Measurements from ENCODE around the gene ANOS1.

The ANOS1 gene

DNA sequence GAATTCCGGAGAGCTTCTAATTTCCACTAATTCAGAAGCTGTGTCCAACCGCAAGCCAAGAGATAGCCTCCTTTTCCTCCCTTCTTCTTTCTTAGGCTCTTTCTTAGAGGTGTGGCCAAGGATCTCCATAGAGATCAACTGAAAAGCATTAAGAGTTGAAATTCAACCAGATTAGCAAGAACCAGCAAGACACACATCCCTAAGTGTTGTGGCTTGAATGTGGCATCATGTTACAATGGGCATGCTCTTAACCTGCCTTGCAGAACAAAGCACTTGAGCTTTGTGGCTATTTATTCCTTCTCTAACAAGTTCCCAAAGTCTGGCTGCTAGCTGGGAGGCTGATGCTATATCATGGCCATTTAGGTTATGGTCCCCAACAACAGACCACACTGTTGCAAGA lies 10.4 kb downstream of the ANOS1 start:
- ATAC-seq = no peak
- TF ChIP-seq ESRRG (CRISPR knock-in tag; IDR thresholded peaks at IDR 0.05) (no peak), TCF4 (CRISPR knock-in tag; IDR thresholded peaks at IDR 0.05; ENCODE audit: borderline replicate concordance) (no peak), ZNF8 (CRISPR knock-in tag; IDR thresholded peaks at IDR 0.05) (no peak), ZNF565 (CRISPR knock-in tag; conservative IDR thresholded peaks at IDR 0.05; ENCODE audit: low read depth) (no peak), RARB (CRISPR knock-in tag; IDR thresholded peaks at IDR 0.05) (no peak), ZFP30 (CRISPR knock-in tag; IDR thresholded peaks at IDR 0.05) (no peak), CSDC2 (CRISPR knock-in tag; IDR thresholded peaks at IDR 0.05) (no peak), TOX (CRISPR knock-in tag; IDR thresholded peaks at IDR 0.05; ENCODE audit: borderline replicate concordance) (no peak)
- TF ChIP-seq, protein P1, sequence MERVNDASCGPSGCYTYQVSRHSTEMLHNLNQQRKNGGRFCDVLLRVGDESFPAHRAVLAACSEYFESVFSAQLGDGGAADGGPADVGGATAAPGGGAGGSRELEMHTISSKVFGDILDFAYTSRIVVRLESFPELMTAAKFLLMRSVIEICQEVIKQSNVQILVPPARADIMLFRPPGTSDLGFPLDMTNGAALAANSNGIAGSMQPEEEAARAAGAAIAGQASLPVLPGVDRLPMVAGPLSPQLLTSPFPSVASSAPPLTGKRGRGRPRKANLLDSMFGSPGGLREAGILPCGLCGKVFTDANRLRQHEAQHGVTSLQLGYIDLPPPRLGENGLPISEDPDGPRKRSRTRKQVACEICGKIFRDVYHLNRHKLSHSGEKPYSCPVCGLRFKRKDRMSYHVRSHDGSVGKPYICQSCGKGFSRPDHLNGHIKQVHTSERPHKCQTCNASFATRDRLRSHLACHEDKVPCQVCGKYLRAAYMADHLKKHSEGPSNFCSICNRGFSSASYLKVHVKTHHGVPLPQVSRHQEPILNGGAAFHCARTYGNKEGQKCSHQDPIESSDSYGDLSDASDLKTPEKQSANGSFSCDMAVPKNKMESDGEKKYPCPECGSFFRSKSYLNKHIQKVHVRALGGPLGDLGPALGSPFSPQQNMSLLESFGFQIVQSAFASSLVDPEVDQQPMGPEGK (CRISPR knock-in tag; IDR thresholded peaks at IDR 0.05; ENCODE audit: borderline replicate concordance) = no peak
- TF ChIP-seq, protein P2, sequence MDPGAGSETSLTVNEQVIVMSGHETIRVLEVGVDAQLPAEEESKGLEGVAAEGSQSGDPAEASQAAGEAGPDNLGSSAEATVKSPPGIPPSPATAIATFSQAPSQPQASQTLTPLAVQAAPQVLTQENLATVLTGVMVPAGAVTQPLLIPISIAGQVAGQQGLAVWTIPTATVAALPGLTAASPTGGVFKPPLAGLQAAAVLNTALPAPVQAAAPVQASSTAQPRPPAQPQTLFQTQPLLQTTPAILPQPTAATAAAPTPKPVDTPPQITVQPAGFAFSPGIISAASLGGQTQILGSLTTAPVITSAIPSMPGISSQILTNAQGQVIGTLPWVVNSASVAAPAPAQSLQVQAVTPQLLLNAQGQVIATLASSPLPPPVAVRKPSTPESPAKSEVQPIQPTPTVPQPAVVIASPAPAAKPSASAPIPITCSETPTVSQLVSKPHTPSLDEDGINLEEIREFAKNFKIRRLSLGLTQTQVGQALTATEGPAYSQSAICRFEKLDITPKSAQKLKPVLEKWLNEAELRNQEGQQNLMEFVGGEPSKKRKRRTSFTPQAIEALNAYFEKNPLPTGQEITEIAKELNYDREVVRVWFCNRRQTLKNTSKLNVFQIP (CRISPR knock-in tag; IDR thresholded peaks at IDR 0.05; ENCODE audit: borderline replicate concordance, low read depth) = no peak
- TF ChIP-seq, protein P3, sequence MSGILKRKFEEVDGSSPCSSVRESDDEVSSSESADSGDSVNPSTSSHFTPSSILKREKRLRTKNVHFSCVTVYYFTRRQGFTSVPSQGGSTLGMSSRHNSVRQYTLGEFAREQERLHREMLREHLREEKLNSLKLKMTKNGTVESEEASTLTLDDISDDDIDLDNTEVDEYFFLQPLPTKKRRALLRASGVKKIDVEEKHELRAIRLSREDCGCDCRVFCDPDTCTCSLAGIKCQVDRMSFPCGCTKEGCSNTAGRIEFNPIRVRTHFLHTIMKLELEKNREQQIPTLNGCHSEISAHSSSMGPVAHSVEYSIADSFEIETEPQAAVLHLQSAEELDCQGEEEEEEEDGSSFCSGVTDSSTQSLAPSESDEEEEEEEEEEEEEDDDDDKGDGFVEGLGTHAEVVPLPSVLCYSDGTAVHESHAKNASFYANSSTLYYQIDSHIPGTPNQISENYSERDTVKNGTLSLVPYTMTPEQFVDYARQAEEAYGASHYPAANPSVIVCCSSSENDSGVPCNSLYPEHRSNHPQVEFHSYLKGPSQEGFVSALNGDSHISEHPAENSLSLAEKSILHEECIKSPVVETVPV (CRISPR knock-in tag; IDR thresholded peaks at IDR 0.05) = no peak
- TF ChIP-seq, protein P4, sequence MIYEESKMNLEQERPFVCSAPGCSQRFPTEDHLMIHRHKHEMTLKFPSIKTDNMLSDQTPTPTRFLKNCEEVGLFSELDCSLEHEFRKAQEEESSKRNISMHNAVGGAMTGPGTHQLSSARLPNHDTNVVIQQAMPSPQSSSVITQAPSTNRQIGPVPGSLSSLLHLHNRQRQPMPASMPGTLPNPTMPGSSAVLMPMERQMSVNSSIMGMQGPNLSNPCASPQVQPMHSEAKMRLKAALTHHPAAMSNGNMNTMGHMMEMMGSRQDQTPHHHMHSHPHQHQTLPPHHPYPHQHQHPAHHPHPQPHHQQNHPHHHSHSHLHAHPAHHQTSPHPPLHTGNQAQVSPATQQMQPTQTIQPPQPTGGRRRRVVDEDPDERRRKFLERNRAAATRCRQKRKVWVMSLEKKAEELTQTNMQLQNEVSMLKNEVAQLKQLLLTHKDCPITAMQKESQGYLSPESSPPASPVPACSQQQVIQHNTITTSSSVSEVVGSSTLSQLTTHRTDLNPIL (CRISPR knock-in tag; IDR thresholded peaks at IDR 0.05; ENCODE audit: low read depth) = no peak

DNA sequence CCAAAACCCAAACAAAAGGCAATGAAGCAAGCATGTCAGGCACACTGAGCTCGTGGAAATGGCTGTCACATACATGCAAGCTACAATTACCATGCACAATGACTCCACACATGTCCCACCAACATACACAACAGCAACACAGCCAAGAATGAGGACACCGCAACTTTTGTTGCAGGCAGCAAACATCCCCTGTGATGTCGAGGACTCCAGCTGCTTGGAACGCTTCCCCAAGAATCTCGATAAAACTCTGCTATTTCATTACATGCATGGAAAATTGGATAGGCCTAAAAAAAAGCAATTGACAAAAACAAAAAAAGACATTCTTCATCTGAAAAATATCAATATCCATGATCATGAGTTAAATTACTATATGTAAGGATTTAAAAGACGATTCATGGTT lies 11.8 kb downstream of the ANOS1 start:
- no peak for ATAC-seq
- TF ChIP-seq OSR1 (CRISPR knock-in tag; IDR thresholded peaks at IDR 0.05) (no peak), ZFP30 (CRISPR knock-in tag; IDR thresholded peaks at IDR 0.05) (no peak), ZC3H10 (CRISPR knock-in tag; IDR thresholded peaks at IDR 0.05) (no peak), ZNF8 (CRISPR knock-in tag; IDR thresholded peaks at IDR 0.05) (no peak), ZNF70 (CRISPR knock-in tag; IDR thresholded peaks at IDR 0.05) (no peak), TCF4 (CRISPR knock-in tag; IDR thresholded peaks at IDR 0.05; ENCODE audit: borderline replicate concordance) (no peak)
- TF ChIP-seq, protein P4 (CRISPR knock-in tag; IDR thresholded peaks at IDR 0.05; ENCODE audit: low read depth) = no peak
- TF ChIP-seq, protein P5, sequence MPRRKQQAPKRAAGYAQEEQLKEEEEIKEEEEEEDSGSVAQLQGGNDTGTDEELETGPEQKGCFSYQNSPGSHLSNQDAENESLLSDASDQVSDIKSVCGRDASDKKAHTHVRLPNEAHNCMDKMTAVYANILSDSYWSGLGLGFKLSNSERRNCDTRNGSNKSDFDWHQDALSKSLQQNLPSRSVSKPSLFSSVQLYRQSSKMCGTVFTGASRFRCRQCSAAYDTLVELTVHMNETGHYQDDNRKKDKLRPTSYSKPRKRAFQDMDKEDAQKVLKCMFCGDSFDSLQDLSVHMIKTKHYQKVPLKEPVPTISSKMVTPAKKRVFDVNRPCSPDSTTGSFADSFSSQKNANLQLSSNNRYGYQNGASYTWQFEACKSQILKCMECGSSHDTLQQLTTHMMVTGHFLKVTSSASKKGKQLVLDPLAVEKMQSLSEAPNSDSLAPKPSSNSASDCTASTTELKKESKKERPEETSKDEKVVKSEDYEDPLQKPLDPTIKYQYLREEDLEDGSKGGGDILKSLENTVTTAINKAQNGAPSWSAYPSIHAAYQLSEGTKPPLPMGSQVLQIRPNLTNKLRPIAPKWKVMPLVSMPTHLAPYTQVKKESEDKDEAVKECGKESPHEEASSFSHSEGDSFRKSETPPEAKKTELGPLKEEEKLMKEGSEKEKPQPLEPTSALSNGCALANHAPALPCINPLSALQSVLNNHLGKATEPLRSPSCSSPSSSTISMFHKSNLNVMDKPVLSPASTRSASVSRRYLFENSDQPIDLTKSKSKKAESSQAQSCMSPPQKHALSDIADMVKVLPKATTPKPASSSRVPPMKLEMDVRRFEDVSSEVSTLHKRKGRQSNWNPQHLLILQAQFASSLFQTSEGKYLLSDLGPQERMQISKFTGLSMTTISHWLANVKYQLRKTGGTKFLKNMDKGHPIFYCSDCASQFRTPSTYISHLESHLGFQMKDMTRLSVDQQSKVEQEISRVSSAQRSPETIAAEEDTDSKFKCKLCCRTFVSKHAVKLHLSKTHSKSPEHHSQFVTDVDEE (CRISPR knock-in tag; IDR thresholded peaks at IDR 0.05) = no peak
- TF ChIP-seq, protein P2 (CRISPR knock-in tag; IDR thresholded peaks at IDR 0.05; ENCODE audit: borderline replicate concordance, low read depth) = no peak

DNA sequence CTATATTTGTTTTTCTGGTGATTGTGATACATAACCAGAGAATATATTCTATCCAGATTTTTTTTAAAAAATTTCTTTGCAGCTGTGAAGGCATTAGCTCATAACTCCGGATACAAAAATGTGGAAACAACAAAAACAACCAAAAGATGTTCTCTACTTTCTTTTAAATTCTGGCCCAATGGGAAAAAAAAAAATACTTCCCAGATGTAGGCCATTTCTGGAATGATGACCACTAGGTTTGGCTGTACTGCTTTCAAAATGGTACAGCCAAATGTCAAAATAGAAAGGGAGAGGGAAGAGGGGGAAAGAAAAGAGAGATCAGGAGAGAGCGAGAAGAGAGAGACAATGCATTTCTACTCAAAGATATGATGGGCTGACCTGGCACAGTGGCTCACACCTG lies 14.6 kb downstream of the ANOS1 start:
- no peak for ATAC-seq
- TF ChIP-seq TOX (CRISPR knock-in tag; IDR thresholded peaks at IDR 0.05; ENCODE audit: borderline replicate concordance) (no peak), SNAI2 (CRISPR knock-in tag; IDR thresholded peaks at IDR 0.05) (no peak), ZC3H10 (CRISPR knock-in tag; IDR thresholded peaks at IDR 0.05) (no peak), ARNTL (CRISPR knock-in tag; IDR thresholded peaks at IDR 0.05; ENCODE audit: borderline replicate concordance, low read depth) (no peak), RARB (CRISPR knock-in tag; IDR thresholded peaks at IDR 0.05) (no peak), OSR1 (CRISPR knock-in tag; IDR thresholded peaks at IDR 0.05) (no peak), ZNF565 (CRISPR knock-in tag; conservative IDR thresholded peaks at IDR 0.05; ENCODE audit: low read depth) (no peak)
- TF ChIP-seq, protein P5 (CRISPR knock-in tag; IDR thresholded peaks at IDR 0.05) = no peak
- TF ChIP-seq, protein P2 (CRISPR knock-in tag; IDR thresholded peaks at IDR 0.05; ENCODE audit: borderline replicate concordance, low read depth) = no peak

Data from SK-N-SH treated with all-trans-retinoic acid at 6 μM for 48 hours (cell line).